Ascending aorta (tissue), 2 donors: ENCODE results near the gene CDYL2. TPM values are rescaled to one million over a fixed set of nuclear protein-coding genes. Genes with fewer than 3 reads are reported as not detected.

Source experiments
- DNase-seq, 2 donors: peaks; one replicate each; pipeline ENCODE4 v3.0.0-alpha.2; 2019; ENCODE audit warnings: low spot score in 2 of 2
- H3K27ac ChIP-seq, 2 donors: fragments of 200-600 bp; sonication (generic); one replicate each; pipeline ENCODE4 v1.5.1; 2016 to 2017; ENCODE audit warnings: mild to moderate bottlenecking in 1 of 2
- H3K27me3 ChIP-seq: fragments of 200-600 bp; sonication (generic); one replicate; pipeline ENCODE4 v1.5.1; 2017
- H3K36me3 ChIP-seq, 2 donors: fragments of 200-600 bp; sonication (generic); one replicate each; pipeline ENCODE4 v1.5.1; 2016
- H3K4me1 ChIP-seq, 2 donors: fragments of 200-600 bp; sonication (generic); one replicate each; pipeline ENCODE4 v1.5.1; 2016 to 2017; ENCODE audit warnings: mild to moderate bottlenecking in 1 of 2
- H3K4me3 ChIP-seq, 2 donors: fragments of 200-600 bp; sonication (generic); one replicate each; pipeline ENCODE4 v1.5.1; 2016 to 2017; ENCODE audit warnings: mild to moderate bottlenecking in 1 of 2
- H3K9me3 ChIP-seq, 2 donors: fragments of 200-600 bp; sonication (generic); one replicate each; pipeline ENCODE4 v1.5.1; 2016
- CTCF ChIP-seq, 3 experiments: fragments of 200-600 bp in 2 of 3; fragments of 450-650 bp in 1 of 3; sonication (generic) in 2 of 3; IDR thresholded peaks; one replicate each; pipeline ENCODE4 v1.5.1; 2016 to 2019; ENCODE audit warnings: antibody characterized with exemption in 3 of 3, mild to moderate bottlenecking in 1 of 3, moderate library complexity in 1 of 3
- intact Hi-C: fragments of 100-400 bp; cut with DNase I; formaldehyde crosslinking; loops from one replicate; pipeline ENCODE4 v1.15.1; 2023
- total RNA-seq: library from RNA; depleted of rRNA; stranded (reverse); fragments of >200 nt; gene quantifications from one replicate; pipeline ENCODE4 v1.1.0, GENCODE V29; 2016

Gene CDYL2
- total RNA-seq, 1 donor from 2014 or later = 5.0 TPM

- Histone ChIP-seq H3K36me3 (no peaks in the 10 kb centered on the region), H3K4me1 (no peaks in the 10 kb centered on the region), H3K4me3 (no peak overlapping the region), H3K27ac (no peak overlapping the region), H3K27me3 (no peaks in the 10 kb centered on the region), H3K9me3 (no peaks in the 10 kb centered on the region)
- no peak for TF ChIP-seq CTCF (IDR thresholded peaks at IDR 0.05)
- intact Hi-C loops = no loop called here
- no peak for DNase-seq
These were observed 137.8 kb downstream of the CDYL2 start for GRCh38 chr16:80666378-80667250.

GRCh38 chr16:80665356-80665755 lies 139.0 kb downstream of the CDYL2 start:
- Histone ChIP-seq H3K4me1 (no peaks in the 10 kb centered on the region), H3K27ac (no peak overlapping the region), H3K27me3 (no peaks in the 10 kb centered on the region), H3K36me3 (no peaks in the 10 kb centered on the region), H3K4me3 (no peak overlapping the region), H3K9me3 (no peaks in the 10 kb centered on the region)
- no peak for DNase-seq
- no peak for TF ChIP-seq CTCF (IDR thresholded peaks at IDR 0.05)
- intact Hi-C loops = no loop called here

- no peak for DNase-seq
- no peak for TF ChIP-seq CTCF (IDR thresholded peaks at IDR 0.05)
- H3K27ac ChIP-seq = no peak overlapping the region
These were observed 139.6 kb downstream of the CDYL2 start for GRCh38 chr16:80664786-80665185.

GRCh38 chr16:80664226-80664625 lies 140.2 kb downstream of the CDYL2 start:
- no peak for DNase-seq
- TF ChIP-seq CTCF (IDR thresholded peaks at IDR 0.05) = no peak
- intact Hi-C loops = no loop called here

More at GRCh38 chr16:80664786-80665185, 139.6 kb downstream of the CDYL2 start:
- Histone ChIP-seq H3K4me3 (no peak overlapping the region), H3K27me3 (no peaks in the 10 kb centered on the region), H3K36me3 (no peaks in the 10 kb centered on the region), H3K4me1 (no peaks in the 10 kb centered on the region), H3K9me3 (peaks cover 0 to 3% of the 10 kb centered on the region in 2 donors)
- intact Hi-C loops = no loop called here

GRCh38 chr16:80663078-80663477 lies 141.3 kb downstream of the CDYL2 start:
- no peak for DNase-seq
- TF ChIP-seq CTCF (IDR thresholded peaks at IDR 0.05) = no peak
- H3K27me3 ChIP-seq = no peaks in the 10 kb centered on the region
- H3K36me3 ChIP-seq = no peaks in the 10 kb centered on the region
- no peak overlapping the region for H3K4me3 ChIP-seq
- intact Hi-C loops = no loop called here
- H3K9me3 ChIP-seq = peaks cover 0 to 10% of the 10 kb centered on the region in 2 donors
- no peak overlapping the region for H3K27ac ChIP-seq
- no peaks in the 10 kb centered on the region for H3K4me1 ChIP-seq

More at GRCh38 chr16:80664226-80664625, 140.2 kb downstream of the CDYL2 start:
- peaks cover 0 to 8% of the 10 kb centered on the region in 2 donors for H3K9me3 ChIP-seq
- H3K27me3 ChIP-seq = no peaks in the 10 kb centered on the region
- H3K36me3 ChIP-seq = no peaks in the 10 kb centered on the region
- H3K4me3 ChIP-seq = no peak overlapping the region
- no peak overlapping the region for H3K27ac ChIP-seq
- H3K4me1 ChIP-seq = no peaks in the 10 kb centered on the region
